Prostate gland (tissue), 2 donors: ENCODE results near the gene THEM4. TPM values are rescaled to one million over a fixed set of nuclear protein-coding genes. Genes with fewer than 3 reads are reported as not detected.

Experiments
- DNase-seq: peaks from one replicate; pipeline ENCODE4 v3.0.0-alpha.2; 2019; ENCODE audit warnings: low spot score
- H3K27ac ChIP-seq, 2 donors: fragments of 200-600 bp; sonication (generic); 2 replicates each; pipeline ENCODE4 v1.5.1; 2017 to 2019
- H3K27me3 ChIP-seq: fragments of 200-600 bp; sonication (generic); replicated peaks from 2 replicates; pipeline ENCODE4 v1.5.1; 2019; ENCODE audit not compliant: insufficient read depth
- H3K36me3 ChIP-seq, 2 donors: fragments of 200-600 bp; sonication (generic); 1 replicate in 1 of 2; 2 replicates in 1 of 2; pipeline versions ENCODE4 v1.5.1 to v1.8.1; 2017 to 2019
- H3K4me1 ChIP-seq: fragments of 200-600 bp; sonication (generic); replicated peaks from 2 replicates; pipeline ENCODE4 v1.5.1; 2019
- H3K4me3 ChIP-seq, 2 donors: fragments of 200-600 bp; sonication (generic); 2 replicates each; pipeline ENCODE4 v1.5.1; 2017 to 2019
- H3K9me3 ChIP-seq: fragments of 200-600 bp; sonication (generic); 2 replicates; pipeline ENCODE4 v1.5.1; 2017
- CTCF ChIP-seq, 4 experiments: fragments of 200-600 bp in 2 of 4; fragments of 450-650 bp in 2 of 4; sonication (generic) in 2 of 4; IDR thresholded peaks; 1 replicate in 3 of 4; 2 replicates in 1 of 4; pipeline ENCODE4 v1.5.1; 2016 to 2019; ENCODE audit warnings: antibody characterized with exemption in 4 of 4, mild to moderate bottlenecking in 2 of 4, moderate library complexity in 2 of 4
- POLR2A ChIP-seq: fragments of 450-650 bp; IDR thresholded peaks from one replicate; pipeline ENCODE4 v1.6.1; 2016; ENCODE audit warnings: antibody characterized with exemption, mild to moderate bottlenecking
- POLR2AphosphoS5 ChIP-seq: sonication (generic); formaldehyde crosslinking; IDR thresholded peaks from one replicate; pipeline ENCODE4 v1.6.1; 2017; ENCODE audit warnings: antibody characterized with exemption
- WGBS: methylation state at CpG from one replicate; pipeline ENCODE4 v1.1.5; 2018; 5-methylcytosine and 5-hydroxymethylcytosine counted together
- intact Hi-C: fragments of 100-400 bp; cut with DNase I; formaldehyde crosslinking; loops from one replicate; pipeline ENCODE4 v1.14.2; 2022
- total RNA-seq, 2 donors: library from RNA; depleted of rRNA; stranded (reverse); fragments of >200 nt; gene quantifications; one replicate each; pipeline ENCODE4 v1.1.0, GENCODE V29; 2016

THEM4 gene
- total RNA-seq, 2 donors from 2014 or later, result 21.2 to 30.3 TPM

DNA sequence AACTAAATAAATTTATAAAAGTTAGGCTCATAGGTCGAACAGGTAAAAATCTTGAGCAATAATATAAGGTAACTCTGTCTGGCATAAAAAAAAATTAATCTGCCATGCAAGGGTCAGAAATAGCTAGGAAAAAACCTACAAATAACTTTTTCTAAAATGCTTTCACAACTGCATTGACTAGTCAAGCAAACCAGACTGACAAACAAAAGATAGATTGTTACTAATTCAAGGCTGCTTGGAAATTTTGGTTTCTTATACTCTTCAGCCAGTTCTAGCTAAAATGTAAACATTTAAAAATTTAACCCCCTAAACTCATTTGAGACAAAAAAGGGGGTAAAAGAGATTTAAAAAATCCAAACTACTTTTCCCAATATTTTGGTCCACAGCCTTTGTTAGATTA, 43.5 kb upstream of the THEM4 start:
- Histone ChIP-seq H3K27me3 (no peaks in the 10 kb centered on the region), H3K4me1 (no peaks in the 10 kb centered on the region), H3K9me3 (no peaks in the 10 kb centered on the region), H3K4me3 (no peak overlapping the region), H3K27ac (no peak overlapping the region), H3K36me3 (no peaks in the 10 kb centered on the region)
- no peak for DNase-seq
- intact Hi-C loops, result no loop called here
- WGBS, result 67% methylated on average over 1 of the region's 1 CpG
- TF ChIP-seq CTCF (IDR thresholded peaks at IDR 0.05) (no peak), POLR2AphosphoS5 (no peak), POLR2A (no peak)

GRCh38 chr1:151949371-151950193, 40.3 kb upstream of the THEM4 start:
- H3K27ac ChIP-seq, result no peak overlapping the region
- H3K27me3 ChIP-seq, result no peaks in the 10 kb centered on the region
- 93% methylated on average over 18 of the region's 18 CpGs for WGBS
- intact Hi-C loops, result no loop called here
- no peaks in the 10 kb centered on the region for H3K36me3 ChIP-seq
- no peak overlapping the region for H3K4me3 ChIP-seq
- no peak for TF ChIP-seq POLR2A
- no peak for TF ChIP-seq CTCF (IDR thresholded peaks at IDR 0.05)
- no peak for TF ChIP-seq POLR2AphosphoS5
- H3K4me1 ChIP-seq, result peaks cover 3% of the 10 kb centered on the region
- DNase-seq, result no peak
- H3K9me3 ChIP-seq, result no peaks in the 10 kb centered on the region

DNA sequence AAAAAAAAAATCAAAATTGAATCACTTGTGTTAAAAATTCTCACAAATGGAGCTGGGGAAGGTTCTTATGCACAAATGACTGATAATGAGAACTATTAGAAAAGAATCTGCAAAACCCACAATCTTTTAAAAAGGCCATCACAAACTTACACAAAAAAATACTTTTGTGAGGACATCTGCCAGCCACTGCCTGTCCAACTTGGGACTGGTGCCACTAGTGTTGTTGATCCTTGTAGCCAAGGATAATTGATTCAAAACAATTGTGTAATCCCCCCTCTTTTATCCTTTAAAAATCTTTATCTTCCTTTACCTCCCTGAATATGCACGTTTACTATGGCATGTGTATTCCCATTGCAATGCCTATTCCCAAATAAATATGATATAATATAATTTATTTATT, 39.2 kb upstream of the THEM4 start:
- Histone ChIP-seq H3K36me3 (no peaks in the 10 kb centered on the region), H3K4me1 (peaks cover 7% of the 10 kb centered on the region), H3K27ac (no peak overlapping the region), H3K27me3 (no peaks in the 10 kb centered on the region), H3K4me3 (no peak overlapping the region), H3K9me3 (no peaks in the 10 kb centered on the region)
- no peak for TF ChIP-seq POLR2A
- no peak for TF ChIP-seq CTCF (IDR thresholded peaks at IDR 0.05)
- TF ChIP-seq POLR2AphosphoS5, result no peak
- DNase-seq, result no peak
- intact Hi-C loops, result no loop called here
- WGBS, result 71% methylated on average over 1 of the region's 1 CpG

GRCh38 chr1:151947140-151947539, 37.8 kb upstream of the THEM4 start:
- peaks cover 7% of the 10 kb centered on the region for H3K4me1 ChIP-seq
- TF ChIP-seq POLR2A, result no peak
- no peak for TF ChIP-seq CTCF (IDR thresholded peaks at IDR 0.05)
- TF ChIP-seq POLR2AphosphoS5, result no peak
- WGBS, result 80% methylated on average over 2 of the region's 2 CpGs
- no peaks in the 10 kb centered on the region for H3K36me3 ChIP-seq
- H3K9me3 ChIP-seq, result no peaks in the 10 kb centered on the region
- H3K27ac ChIP-seq, result no peak overlapping the region
- no peaks in the 10 kb centered on the region for H3K27me3 ChIP-seq
- intact Hi-C loops, result no loop called here
- H3K4me3 ChIP-seq, result no peak overlapping the region
- no peak for DNase-seq
